NCI-H2107 treated with DMSO at 0.1 percent for 48 hours (cell line): ENCODE measurements around the gene EDNRB.

Experiments used
- DNase-seq: peaks from one replicate; lab custom pipeline; 2025; ENCODE audit not compliant: unreplicated experiment; lab: John Stamatoyannopoulos, UW

The EDNRB gene

GRCh38 chr13:77846173-77846572 is 72.5 kb downstream of the EDNRB start:
- no peak for DNase-seq
